DOHH2 (cell line): ENCODE data around the gene H2AZ2.

Source experiments
- CTCF ChIP-seq: fragments of 200-600 bp; sonication (generic); IDR thresholded peaks from one replicate; pipeline ENCODE4 v1.5.1; 2014; ENCODE audit warnings: antibody characterized with exemption, mild to moderate bottlenecking, low read depth, low read length; ENCODE audit not compliant: poor library complexity, severe bottlenecking
- EZH2phosphoT487 ChIP-seq: fragments of 200-600 bp; sonication (generic); IDR thresholded peaks from 2 replicates; pipeline ENCODE4 v1.6.1; 2017; ENCODE audit warnings: borderline replicate concordance, mild to moderate bottlenecking, antibody characterized with exemption, low read length, moderate library complexity, mixed read lengths

- TF ChIP-seq CTCF (no peak), EZH2phosphoT487 (no peak)
These were observed 60.8 kb downstream of the H2AZ2 start for GRCh38 chr7:44787041-44787440.
